Heart left ventricle (tissue), 13 donors: Measurements from ENCODE around the gene IFT122.

Source experiments
- POLR2A ChIP-seq, 2 donors: fragments of 450-650 bp; IDR thresholded peaks; one replicate each; pipeline ENCODE4 v1.6.1; 2017; ENCODE audit warnings: antibody characterized with exemption in 2 of 2, mild to moderate bottlenecking in 2 of 2, moderate library complexity in 2 of 2
- TF ChIP-seq, protein P1 (sequence below), 12 donors: fragments of 200-600 bp; sonication (generic) in 4 of 12; IDR thresholded peaks; one replicate each; pipeline versions ENCODE4 v1.5.0 to v1.8.0; 2018 to 2022; ENCODE audit warnings: antibody characterized with exemption in 12 of 12, mild to moderate bottlenecking in 5 of 12
- donor health status: ischemic (EF 13 %, LVEDD 7.1; RV severe dilation, severe dysfunction).
- donor health status: DM: no; HTN: yes; CAD: no.
- donor health status: DM: no; HTN: no; CAD: no.
- donor health status: ischemic (EF 25% LVEDD 6.9; RV normal size, moderate dysfunction).
- donor health status: ischemic (EF 25% LVEDD 5.7; RV mildly dilated, moderate dysfunction).
- donor health status: ischemic (EF 35%, LVEDD 5.7; RV mildly dilated, moderate dysfunction).
- donor health status: nonischemic (EF 11% LVEDD 7.7; RV severe dilation, severe dysfunction).
- donor health status: DM: yes; HTN: yes; CAD: no.
- donor health status: PGD.
- donor health status: ischemic (EF 29% LVEDD 5.4; RV normal size, mild dysfunction).
- donor health status: nonischemic (EF 23%, LVEDD 6.1; RV moderate dilation, normal function).

- TF ChIP-seq POLR2A (IDR thresholded peaks at IDR 0.05): no peak
- TF ChIP-seq, protein P1, sequence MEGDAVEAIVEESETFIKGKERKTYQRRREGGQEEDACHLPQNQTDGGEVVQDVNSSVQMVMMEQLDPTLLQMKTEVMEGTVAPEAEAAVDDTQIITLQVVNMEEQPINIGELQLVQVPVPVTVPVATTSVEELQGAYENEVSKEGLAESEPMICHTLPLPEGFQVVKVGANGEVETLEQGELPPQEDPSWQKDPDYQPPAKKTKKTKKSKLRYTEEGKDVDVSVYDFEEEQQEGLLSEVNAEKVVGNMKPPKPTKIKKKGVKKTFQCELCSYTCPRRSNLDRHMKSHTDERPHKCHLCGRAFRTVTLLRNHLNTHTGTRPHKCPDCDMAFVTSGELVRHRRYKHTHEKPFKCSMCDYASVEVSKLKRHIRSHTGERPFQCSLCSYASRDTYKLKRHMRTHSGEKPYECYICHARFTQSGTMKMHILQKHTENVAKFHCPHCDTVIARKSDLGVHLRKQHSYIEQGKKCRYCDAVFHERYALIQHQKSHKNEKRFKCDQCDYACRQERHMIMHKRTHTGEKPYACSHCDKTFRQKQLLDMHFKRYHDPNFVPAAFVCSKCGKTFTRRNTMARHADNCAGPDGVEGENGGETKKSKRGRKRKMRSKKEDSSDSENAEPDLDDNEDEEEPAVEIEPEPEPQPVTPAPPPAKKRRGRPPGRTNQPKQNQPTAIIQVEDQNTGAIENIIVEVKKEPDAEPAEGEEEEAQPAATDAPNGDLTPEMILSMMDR (IDR thresholded peaks at IDR 0.05): no peak
Measured at GRCh38 chr3:129543999-129544398, 104.0 kb downstream of the IFT122 start.
